Retinal pigment epithelial cell (primary cell): ENCODE data around the gene PLXDC1.
A peak's percentile ranks its signal among the peaks of the same experiment; 100 is the strongest.

ENCODE experiments used
- DNase-seq: peaks from one replicate; pipeline ENCODE4 v3.0.0-alpha.2; 2010; ENCODE audit warnings: low read depth
- H3K4me3 ChIP-seq: 2 replicates; pipeline ENCODE4 v1.5.1; 2011; ENCODE audit warnings: mild to moderate bottlenecking, low read length, control low read depth, moderate library complexity
- TF ChIP-seq, protein P1 (sequence below): conservative IDR thresholded peaks from 2 replicates; pipeline ENCODE4 v1.5.1; 2011; ENCODE audit warnings: low read depth, low read length, control low read depth, inconsistent platforms

Gene PLXDC1

DNA sequence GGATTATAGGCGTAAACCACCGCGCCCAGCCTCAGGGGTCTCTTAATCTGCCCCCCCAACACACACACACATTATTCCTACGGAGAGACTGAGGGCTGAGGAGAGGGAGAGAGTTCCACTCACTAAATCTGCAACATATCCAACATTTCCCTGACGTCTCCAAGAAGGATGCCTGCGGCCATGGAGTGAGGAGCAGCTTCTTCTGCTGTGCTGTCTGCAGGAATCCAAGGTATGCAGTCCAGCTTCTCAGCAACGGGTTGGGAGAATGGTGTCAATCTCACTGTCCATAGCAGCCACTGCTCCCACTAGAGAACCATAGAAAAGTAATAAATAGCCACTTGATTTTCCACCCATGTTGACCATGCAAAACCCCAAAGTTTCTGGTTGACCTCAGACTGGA, 5.1 kb upstream of the PLXDC1 start:
- no peak for DNase-seq
- H3K4me3 ChIP-seq, result no peak overlapping the region
- TF ChIP-seq, protein P1, sequence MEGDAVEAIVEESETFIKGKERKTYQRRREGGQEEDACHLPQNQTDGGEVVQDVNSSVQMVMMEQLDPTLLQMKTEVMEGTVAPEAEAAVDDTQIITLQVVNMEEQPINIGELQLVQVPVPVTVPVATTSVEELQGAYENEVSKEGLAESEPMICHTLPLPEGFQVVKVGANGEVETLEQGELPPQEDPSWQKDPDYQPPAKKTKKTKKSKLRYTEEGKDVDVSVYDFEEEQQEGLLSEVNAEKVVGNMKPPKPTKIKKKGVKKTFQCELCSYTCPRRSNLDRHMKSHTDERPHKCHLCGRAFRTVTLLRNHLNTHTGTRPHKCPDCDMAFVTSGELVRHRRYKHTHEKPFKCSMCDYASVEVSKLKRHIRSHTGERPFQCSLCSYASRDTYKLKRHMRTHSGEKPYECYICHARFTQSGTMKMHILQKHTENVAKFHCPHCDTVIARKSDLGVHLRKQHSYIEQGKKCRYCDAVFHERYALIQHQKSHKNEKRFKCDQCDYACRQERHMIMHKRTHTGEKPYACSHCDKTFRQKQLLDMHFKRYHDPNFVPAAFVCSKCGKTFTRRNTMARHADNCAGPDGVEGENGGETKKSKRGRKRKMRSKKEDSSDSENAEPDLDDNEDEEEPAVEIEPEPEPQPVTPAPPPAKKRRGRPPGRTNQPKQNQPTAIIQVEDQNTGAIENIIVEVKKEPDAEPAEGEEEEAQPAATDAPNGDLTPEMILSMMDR, result no peak

DNA sequence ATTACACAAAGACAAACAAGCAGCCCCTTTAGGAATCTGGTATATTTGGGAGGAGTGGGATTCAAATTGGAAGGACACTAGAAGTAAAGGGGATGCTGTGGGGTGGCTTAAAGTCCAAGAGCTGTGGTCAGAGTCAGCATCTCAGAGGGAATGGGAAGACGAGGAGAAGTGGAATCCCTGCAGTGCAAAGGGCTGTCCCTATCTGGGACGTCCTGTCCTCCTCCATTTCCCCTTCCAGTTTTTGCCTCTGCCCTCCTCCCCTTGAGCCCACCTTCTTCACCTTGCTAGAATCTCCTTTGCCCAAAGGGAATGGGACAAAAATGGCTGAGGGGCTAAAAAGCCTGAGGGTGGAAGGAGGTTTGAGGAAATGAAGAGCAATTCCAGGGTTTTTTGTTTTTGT, 4.2 kb upstream of the PLXDC1 start:
- H3K4me3 ChIP-seq, result no peak overlapping the region
- DNase-seq, result no peak
- TF ChIP-seq, protein P1, result no peak

DNA sequence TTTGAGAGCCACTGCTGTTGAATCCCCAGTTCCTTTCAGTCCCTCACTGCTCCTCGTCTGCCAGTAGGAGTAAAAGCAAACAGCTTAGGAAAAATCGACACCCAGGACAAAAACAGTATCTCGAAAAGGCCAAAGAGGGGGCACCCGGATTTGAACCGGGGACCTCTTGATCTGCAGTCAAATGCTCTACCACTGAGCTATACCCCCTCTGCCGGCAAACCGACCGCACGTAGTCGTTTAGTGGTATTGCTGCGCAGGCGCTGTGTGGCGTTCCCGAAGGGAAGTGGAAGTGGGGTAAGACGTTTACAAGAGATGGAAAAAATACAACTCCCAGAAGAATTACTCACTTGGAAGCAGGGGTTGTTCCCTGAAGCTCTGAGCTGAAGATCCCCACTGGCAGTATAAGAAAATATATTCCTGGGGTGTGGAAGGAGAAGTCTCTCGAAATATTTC, 2.2 kb upstream of the PLXDC1 start:
- DNase-seq, result no peak
- TF ChIP-seq, protein P1, result peak; percentile 15
- peak overlapping the region; percentile 96 for H3K4me3 ChIP-seq

DNA sequence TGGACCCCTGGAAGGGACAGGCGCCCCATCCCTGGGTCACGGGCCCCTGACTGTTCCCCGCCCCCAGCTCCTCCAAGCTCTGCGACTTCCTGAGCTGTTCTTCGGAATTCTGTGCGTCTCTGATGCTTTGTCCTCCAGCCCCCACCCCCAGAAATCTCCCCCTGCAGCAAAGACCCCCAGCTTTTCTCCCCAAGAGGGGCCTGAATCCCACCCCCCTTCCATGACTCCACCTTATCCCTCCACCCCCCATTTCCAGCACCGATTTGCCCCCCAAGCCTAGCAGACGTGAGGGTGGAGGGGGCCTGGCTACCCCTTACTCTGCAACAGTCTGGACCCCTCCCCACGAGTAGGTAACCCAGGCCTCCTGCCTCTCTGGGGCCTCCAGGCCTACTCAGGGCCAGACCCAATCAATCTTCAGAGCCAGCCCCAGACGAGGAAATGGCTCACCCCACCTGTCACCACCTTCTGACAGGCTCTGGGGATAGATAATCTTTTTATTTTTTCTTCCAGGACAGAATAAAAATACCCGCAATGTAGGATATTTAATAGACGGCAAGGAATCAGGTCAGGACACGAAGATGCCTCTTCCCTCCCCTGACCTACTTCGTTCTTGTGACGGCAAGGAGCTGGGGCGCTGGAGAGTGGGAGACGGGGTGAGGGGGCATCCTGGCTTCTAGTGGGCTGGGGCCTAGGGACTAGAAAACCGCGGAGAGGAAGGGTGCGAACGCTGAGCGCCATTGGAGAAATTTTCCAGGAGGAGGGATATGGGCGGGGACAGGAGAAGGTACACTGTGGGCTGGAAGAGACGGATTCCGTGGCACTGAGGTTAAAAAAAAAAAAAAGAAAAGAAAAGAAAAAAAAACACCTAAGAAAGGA, 744 bp upstream of the PLXDC1 start:
- H3K4me3 ChIP-seq, result peak overlapping the region; percentile 96
- no peak for DNase-seq
- TF ChIP-seq, protein P1, result no peak

DNA sequence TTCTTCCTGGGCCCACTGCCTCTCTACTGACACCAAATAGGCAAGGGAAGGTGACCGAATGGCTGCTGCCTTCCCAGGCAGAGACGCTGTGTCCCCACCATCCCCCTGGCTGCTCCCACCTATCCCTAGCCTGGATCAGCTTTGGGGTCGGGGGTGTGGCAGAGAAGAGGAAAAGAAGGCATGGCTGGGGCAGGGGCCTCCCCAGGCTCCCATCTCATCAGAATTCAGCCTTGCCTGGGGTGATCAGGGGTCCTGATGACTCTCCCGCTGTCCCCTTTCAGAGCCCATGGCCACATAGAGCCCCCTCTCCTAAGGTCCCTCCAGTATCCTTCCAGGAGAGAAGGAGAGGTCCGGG, 665 bp downstream of the PLXDC1 start:
- H3K4me3 ChIP-seq, result peak overlapping the region; percentile 26
- no peak for DNase-seq
- TF ChIP-seq, protein P1, result no peak

DNA sequence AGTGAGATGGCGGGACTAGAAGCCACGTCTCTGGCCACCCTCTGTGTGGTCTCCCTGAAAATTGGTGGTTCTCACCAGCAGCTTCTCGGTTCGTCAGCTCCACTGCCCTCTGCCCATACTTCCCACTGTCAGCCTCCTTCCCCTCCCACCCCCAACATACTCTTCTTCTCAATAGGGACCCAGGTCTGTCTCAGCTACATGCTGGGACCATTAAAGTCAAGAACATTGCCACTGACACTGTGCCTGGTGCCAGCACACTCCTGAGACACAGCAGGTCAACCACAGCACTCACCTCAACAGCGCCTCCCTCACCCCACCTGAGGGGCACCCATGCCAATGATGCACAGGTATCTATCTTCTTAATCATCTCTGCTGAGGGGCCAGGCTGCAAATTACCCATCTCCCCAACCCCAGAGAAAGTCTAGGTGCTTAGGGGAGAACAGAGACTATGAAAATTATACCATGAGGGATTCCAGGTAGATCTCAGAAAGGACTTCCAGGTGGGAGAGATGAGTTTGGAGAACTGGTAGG, 1.3 kb downstream of the PLXDC1 start:
- H3K4me3 ChIP-seq, result no peak overlapping the region
- TF ChIP-seq, protein P1, result no peak
- DNase-seq, result no peak
